CD4-positive, alpha-beta T cell treated with Interleukin-17A for 4 hours (primary cell): Measurements from ENCODE around the gene LYPLA2.

Experiments used
- DNase-seq: peaks from one replicate; pipeline ENCODE4 v3.0.0-alpha.2; 2020; ENCODE audit warnings: mixed read lengths

The LYPLA2 gene

GRCh38 chr1:23838401-23838866 is 47.5 kb downstream of the LYPLA2 start:
- DNase-seq = peak; percentile 80

GRCh38 chr1:23843644-23844043 is 52.7 kb downstream of the LYPLA2 start:
- no peak for DNase-seq
